NCI-H2081 treated with DMSO at 0.1 percent for 48 hours (cell line): Measurements from ENCODE around the gene LYPD8.

Experiments used
- DNase-seq: peaks from one replicate; lab custom pipeline; 2025; lab: John Stamatoyannopoulos, UW

The LYPD8 gene

GRCh38 chr1:248757784-248758195 lies 2.2 kb upstream of the LYPD8 start:
- DNase-seq, result no peak

DNA sequence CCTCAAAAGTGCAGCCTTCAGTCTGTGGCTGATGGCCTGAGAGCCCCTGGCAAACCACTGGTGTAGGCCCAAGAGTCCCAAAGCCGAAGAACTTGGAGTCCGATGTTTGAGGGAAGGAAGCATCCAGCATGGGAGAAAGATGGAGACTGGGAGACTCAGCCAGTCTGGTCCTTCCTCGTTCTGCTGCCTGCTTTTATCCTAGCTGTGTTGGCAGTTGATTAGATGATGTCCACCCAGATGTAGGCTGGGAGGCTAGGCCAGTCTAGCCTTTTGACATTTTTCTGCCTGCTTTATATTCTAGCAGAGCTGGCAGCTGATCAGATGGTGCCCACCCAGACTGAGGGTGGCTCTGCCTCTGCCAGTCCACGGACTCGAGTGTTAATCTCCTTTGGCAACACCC lies 1.1 kb upstream of the LYPD8 start:
- DNase-seq, result no peak

GRCh38 chr1:248756151-248756550 lies 592 bp upstream of the LYPD8 start:
- no peak for DNase-seq

- no peak for DNase-seq
These were observed 1.8 kb downstream of the LYPD8 start for GRCh38 chr1:248753708-248754280.

GRCh38 chr1:248753029-248753594 lies 2.4 kb downstream of the LYPD8 start:
- DNase-seq, result no peak

GRCh38 chr1:248752161-248753028 lies 3.2 kb downstream of the LYPD8 start:
- no peak for DNase-seq

DNA sequence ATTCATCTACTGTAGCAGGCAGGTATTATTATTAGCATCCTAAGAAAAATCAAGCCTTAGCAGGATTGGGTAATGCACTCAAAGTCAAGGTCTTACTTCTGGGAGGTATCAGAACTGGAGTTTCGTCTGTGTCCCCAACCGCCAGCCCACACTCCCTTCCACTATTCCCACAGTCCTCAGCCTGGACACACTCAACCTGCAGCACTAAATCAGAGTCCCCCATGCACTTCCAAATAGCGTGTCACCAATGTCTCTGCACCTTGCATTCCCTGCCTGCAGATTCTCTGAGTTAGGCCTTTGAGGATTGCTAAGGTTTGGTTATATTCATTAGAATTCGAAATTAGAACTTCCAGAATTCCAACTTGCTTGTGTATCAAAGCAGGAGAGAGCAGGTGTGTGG lies 3.9 kb downstream of the LYPD8 start:
- no peak for DNase-seq

GRCh38 chr1:248751142-248751541 lies 4.4 kb downstream of the LYPD8 start:
- no peak for DNase-seq

DNA sequence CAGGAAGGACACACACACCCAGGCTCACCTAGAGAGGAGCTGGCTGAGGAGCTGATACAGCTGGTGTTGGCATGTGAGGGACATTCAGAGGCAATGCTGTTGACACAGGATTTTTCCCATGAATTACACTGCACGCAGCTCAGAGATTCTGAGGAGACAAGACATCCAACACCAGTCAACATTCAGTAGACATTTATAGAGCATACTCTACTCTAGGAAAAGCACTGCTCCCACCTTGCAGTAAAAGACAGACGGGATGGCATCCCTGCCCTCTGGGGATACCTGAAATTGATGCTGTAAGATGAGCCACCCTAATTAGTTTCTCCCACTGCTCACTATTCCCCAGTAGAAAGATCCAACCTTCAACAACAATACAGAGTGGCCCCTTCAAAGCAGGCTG lies 5.1 kb downstream of the LYPD8 start:
- no peak for DNase-seq

- no peak for DNase-seq
These were observed 7.3 kb downstream of the LYPD8 start for GRCh38 chr1:248748211-248748610.

DNA sequence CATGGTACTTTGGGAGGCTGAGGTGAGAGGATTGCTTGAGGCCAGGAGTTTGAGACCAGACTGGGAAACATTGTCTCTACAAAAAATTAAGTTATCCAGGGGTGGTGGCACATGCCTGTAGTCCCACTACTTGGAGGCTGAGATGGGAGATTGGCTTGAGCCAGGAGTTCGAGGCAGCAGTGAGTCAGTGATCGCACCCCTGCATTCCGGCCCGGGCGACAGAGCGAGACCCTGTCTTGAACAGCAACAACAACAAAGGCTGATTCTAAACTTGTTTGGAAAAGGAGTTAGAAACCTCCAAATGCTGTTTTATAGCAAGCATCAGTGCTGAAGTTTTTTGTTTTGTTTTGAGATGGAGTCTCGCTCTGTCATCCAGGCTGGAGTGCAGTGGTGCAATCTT lies 14.7 kb downstream of the LYPD8 start:
- no peak for DNase-seq

- no peak for DNase-seq
These were observed 15.9 kb downstream of the LYPD8 start for GRCh38 chr1:248739572-248740205.

- DNase-seq, result no peak
These were observed 18.1 kb downstream of the LYPD8 start for GRCh38 chr1:248737457-248737856.

GRCh38 chr1:248736977-248737376 lies 18.6 kb downstream of the LYPD8 start:
- no peak for DNase-seq

DNA sequence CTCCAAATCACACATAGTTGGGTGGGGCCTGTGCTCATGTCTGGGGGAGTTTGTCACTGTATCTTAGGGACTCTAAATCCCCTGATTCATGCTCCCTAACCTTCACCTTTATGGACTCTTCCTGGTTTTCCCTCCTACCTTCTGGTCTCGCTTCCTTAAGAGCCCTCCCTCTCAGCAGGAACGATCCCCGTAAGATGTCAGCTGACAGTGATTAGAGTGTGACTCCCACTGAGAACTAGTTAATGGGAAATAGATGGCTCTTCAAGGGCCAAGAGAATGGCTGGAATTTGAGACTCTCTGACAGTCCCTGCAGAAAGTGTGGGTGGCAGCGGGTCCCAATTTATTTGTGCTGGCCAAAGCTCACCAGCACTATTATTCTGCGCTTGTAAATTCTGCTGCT lies 22.0 kb downstream of the LYPD8 start:
- no peak for DNase-seq

GRCh38 chr1:248730507-248731335 lies 24.8 kb downstream of the LYPD8 start:
- DNase-seq, result no peak

- DNase-seq, result no peak
These were observed 41.3 kb downstream of the LYPD8 start for GRCh38 chr1:248714248-248714647.

GRCh38 chr1:248710305-248710900 lies 45.2 kb downstream of the LYPD8 start:
- DNase-seq, result no peak

DNA sequence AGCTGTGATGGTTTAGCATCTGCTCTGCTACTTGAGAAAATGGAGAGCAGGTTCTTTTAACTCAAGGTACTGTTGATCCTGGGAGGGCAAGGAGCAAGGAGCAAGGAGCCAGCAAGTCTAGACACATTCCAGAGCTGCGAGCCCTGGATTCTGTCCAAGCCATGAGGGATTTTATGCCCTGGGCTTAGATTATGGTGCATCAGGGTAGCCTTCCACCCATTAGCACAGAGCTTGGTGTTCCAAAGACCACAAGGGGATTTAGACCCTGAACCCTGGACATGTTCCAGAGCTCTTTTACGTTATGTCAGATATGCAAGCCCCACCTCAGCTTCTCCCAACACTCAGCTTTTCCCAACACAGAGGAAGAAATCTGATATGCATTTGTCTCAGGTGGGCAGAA lies 51.0 kb downstream of the LYPD8 start:
- DNase-seq, result no peak

GRCh38 chr1:248703674-248704073 lies 51.9 kb downstream of the LYPD8 start:
- DNase-seq, result no peak

- DNase-seq, result no peak
These were observed 52.8 kb downstream of the LYPD8 start, which contains the start of gene OR14I1 for GRCh38 chr1:248702714-248703113. TSS of gene OR14I1 (minus strand) at chr1:248702766.

- no peak for DNase-seq
These were observed 56.5 kb downstream of the LYPD8 start for GRCh38 chr1:248699099-248699498.
